Nephron (organoid): Measurements from ENCODE around the gene ZNF530.

Experiments
- H3K27ac Mint-ChIP-seq, 3 experiments: 2 replicates each; pipeline ENCODE4 v1.8.0; 2020; ENCODE audit warnings: mixed read lengths in 3 of 3, mild to moderate bottlenecking in 2 of 3, moderate library complexity in 1 of 3
- H3K27me3 Mint-ChIP-seq: 2 replicates; pipeline ENCODE4 v1.8.0; 2021; ENCODE audit warnings: low read depth, mild to moderate bottlenecking, moderate library complexity, mixed read lengths
- H3K36me3 Mint-ChIP-seq: 2 replicates; pipeline ENCODE4 v1.8.0; 2020; ENCODE audit warnings: low read depth, mixed read lengths
- H3K4me1 Mint-ChIP-seq: 2 replicates; pipeline ENCODE4 v1.8.0; 2020; ENCODE audit warnings: mixed read lengths
- H3K4me3 Mint-ChIP-seq, 3 experiments: 2 replicates each; pipeline ENCODE4 v1.8.0; 2020; ENCODE audit warnings: mild to moderate bottlenecking in 3 of 3, mixed read lengths in 3 of 3, moderate library complexity in 2 of 3
- H3K9me3 Mint-ChIP-seq: 2 replicates; pipeline ENCODE4 v1.8.0; 2020; ENCODE audit warnings: mixed read lengths
- CTCF ChIP-seq, 3 experiments: fragments of 200-600 bp; sonication (generic); IDR thresholded peaks; one replicate each; pipeline ENCODE4 v1.5.0; 2021; ENCODE audit warnings: antibody characterized with exemption in 3 of 3; ENCODE audit not compliant: unreplicated experiment in 3 of 3

ZNF530 gene

GRCh38 chr19:57572415-57572947, 27.2 kb upstream of the ZNF530 start:
- Mint-ChIP-seq H3K27me3 (no peaks in the 10 kb centered on the region), H3K4me3 (no peak overlapping the region), H3K36me3 (peaks cover 93% of the 10 kb centered on the region), H3K4me1 (peaks cover under 1% of the 10 kb centered on the region), H3K9me3 (peaks cover 94% of the 10 kb centered on the region), H3K27ac (no peak overlapping the region)
- TF ChIP-seq CTCF (IDR thresholded peaks at IDR 0.05; ENCODE audit: unreplicated experiment in 3 of 3): no peak

- peaks cover 2% of the 10 kb centered on the region for H3K27me3 Mint-ChIP-seq
- H3K27ac Mint-ChIP-seq: no peak overlapping the region
- H3K4me3 Mint-ChIP-seq: peak overlapping the region; percentile 67 to 80 (median 79)
- H3K36me3 Mint-ChIP-seq: peaks cover 81% of the 10 kb centered on the region
- peaks cover 84% of the 10 kb centered on the region for H3K9me3 Mint-ChIP-seq
- TF ChIP-seq CTCF (IDR thresholded peaks at IDR 0.05; ENCODE audit: unreplicated experiment in 3 of 3): no peak
- peaks cover 12% of the 10 kb centered on the region for H3K4me1 Mint-ChIP-seq
These were observed 23.0 kb upstream of the ZNF530 start for GRCh38 chr19:57576661-57577060.

- peak within 1 kb of the TSS; percentile 68 to 80 (median 77) for H3K27ac Mint-ChIP-seq
- TF ChIP-seq CTCF (IDR thresholded peaks at IDR 0.05; ENCODE audit: unreplicated experiment in 3 of 3): peak in 1 of 3 experiments; percentile 22
- H3K4me3 Mint-ChIP-seq: peak within 1 kb of the TSS; percentile 85 to 92 (median 90)
- H3K36me3 Mint-ChIP-seq: peaks cover 68% of the 10 kb centered on the region
- peaks cover 73% of the 10 kb centered on the region for H3K9me3 Mint-ChIP-seq
- H3K27me3 Mint-ChIP-seq: peaks cover 4% of the 10 kb centered on the region
- peaks cover 13% of the 10 kb centered on the region for H3K4me1 Mint-ChIP-seq
These were observed 21.0 kb upstream of the ZNF530 start, which contains the start of gene ZNF416 for GRCh38 chr19:57578487-57579205. TSS of gene ZNF416 (minus strand) at chr19:57578911. CDS start at chr19:57578704, 207 bp downstream.

- Mint-ChIP-seq H3K36me3 (peaks cover 68% of the 10 kb centered on the region), H3K27ac (no peak overlapping the region), H3K4me1 (peaks cover 19% of the 10 kb centered on the region), H3K27me3 (peaks cover 9% of the 10 kb centered on the region), H3K4me3 (peak overlapping the region in 1 of 3 experiments; percentile 96), H3K9me3 (peaks cover 66% of the 10 kb centered on the region)
- no peak for TF ChIP-seq CTCF (IDR thresholded peaks at IDR 0.05; ENCODE audit: unreplicated experiment in 3 of 3)
These were observed 16.6 kb upstream of the ZNF530 start for GRCh38 chr19:57583104-57583520.

GRCh38 chr19:57583521-57584416, 15.9 kb upstream of the ZNF530 start, which contains the start of gene ZIK1:
TSS of gene ZIK1 (plus strand) at chr19:57584145. CDS start at chr19:57584357, 212 bp downstream.
- H3K27me3 Mint-ChIP-seq: peaks cover 9% of the 10 kb centered on the region
- H3K4me1 Mint-ChIP-seq: peaks cover 17% of the 10 kb centered on the region
- peak within 1 kb of the TSS; percentile 75 to 85 (median 82) for H3K27ac Mint-ChIP-seq
- H3K4me3 Mint-ChIP-seq: peak within 1 kb of the TSS; percentile 95 to 99 (median 96)
- peaks cover 70% of the 10 kb centered on the region for H3K36me3 Mint-ChIP-seq
- peaks cover 68% of the 10 kb centered on the region for H3K9me3 Mint-ChIP-seq
- TF ChIP-seq CTCF (IDR thresholded peaks at IDR 0.05; ENCODE audit: unreplicated experiment in 3 of 3): no peak
